ENCODE data around the gene CELF4.

DNA sequence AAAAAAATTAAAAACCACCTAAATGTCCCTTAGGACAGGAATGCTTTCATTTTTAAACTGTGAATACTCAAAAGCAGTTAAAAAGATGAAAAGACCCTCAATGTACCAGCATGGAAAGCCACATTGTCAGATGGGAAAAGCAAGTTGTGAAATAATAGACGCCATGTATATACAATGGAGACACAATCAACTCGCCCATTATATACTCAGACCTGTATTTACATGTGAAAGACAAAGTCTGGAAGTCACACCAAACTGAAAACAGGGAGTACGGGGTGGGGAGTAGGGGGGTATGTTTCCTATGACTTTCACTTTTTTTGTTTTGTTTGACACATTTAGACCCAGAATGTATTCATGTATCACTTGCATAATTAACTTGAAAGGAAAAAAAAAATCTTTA is 75.6 kb downstream of the CELF4 start:
- TF ChIP-seq, protein P1, sequence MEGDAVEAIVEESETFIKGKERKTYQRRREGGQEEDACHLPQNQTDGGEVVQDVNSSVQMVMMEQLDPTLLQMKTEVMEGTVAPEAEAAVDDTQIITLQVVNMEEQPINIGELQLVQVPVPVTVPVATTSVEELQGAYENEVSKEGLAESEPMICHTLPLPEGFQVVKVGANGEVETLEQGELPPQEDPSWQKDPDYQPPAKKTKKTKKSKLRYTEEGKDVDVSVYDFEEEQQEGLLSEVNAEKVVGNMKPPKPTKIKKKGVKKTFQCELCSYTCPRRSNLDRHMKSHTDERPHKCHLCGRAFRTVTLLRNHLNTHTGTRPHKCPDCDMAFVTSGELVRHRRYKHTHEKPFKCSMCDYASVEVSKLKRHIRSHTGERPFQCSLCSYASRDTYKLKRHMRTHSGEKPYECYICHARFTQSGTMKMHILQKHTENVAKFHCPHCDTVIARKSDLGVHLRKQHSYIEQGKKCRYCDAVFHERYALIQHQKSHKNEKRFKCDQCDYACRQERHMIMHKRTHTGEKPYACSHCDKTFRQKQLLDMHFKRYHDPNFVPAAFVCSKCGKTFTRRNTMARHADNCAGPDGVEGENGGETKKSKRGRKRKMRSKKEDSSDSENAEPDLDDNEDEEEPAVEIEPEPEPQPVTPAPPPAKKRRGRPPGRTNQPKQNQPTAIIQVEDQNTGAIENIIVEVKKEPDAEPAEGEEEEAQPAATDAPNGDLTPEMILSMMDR (conservative IDR thresholded peaks at IDR 0.05), result no peak
- TF ChIP-seq ZFX (IDR thresholded peaks at IDR 0.05), result no peak

All from C4-2B (cell line).